Skeletal muscle satellite cell (primary cell): Measurements from ENCODE around the gene BRICD5. TPM values are rescaled to one million over a fixed set of nuclear protein-coding genes. Genes with fewer than 3 reads are reported as not detected.
A peak's percentile ranks its signal among the peaks of the same experiment; 100 is the strongest.
"Not testable (repeated sequence)": the region's sequence is repeated elsewhere in the genome, so short reads cannot be mapped to it uniquely, and the experiment has no call there.

Experiments used
- H3K27me3 ChIP-seq: 2 replicates; pipeline ENCODE4 v1.7.0; 2013; ENCODE audit warnings: low read length; ENCODE audit not compliant: control insufficient read depth, insufficient read depth
- H3K36me3 ChIP-seq: 2 replicates; pipeline ENCODE4 v1.7.0; 2013; ENCODE audit warnings: mild to moderate bottlenecking, control low read depth, low read length; ENCODE audit not compliant: insufficient read depth
- H3K4me1 ChIP-seq: 2 replicates; pipeline ENCODE4 v1.7.0; 2013; ENCODE audit warnings: low read length; ENCODE audit not compliant: control insufficient read depth, insufficient read depth
- H3K4me2 ChIP-seq: 2 replicates; pipeline ENCODE4 v1.7.0; 2013; ENCODE audit warnings: mild to moderate bottlenecking, low read length
- H3K4me3 ChIP-seq: 2 replicates; pipeline ENCODE4 v1.7.0; 2013; ENCODE audit warnings: low read length
- H3K9ac ChIP-seq: 2 replicates; pipeline ENCODE4 v1.7.0; 2013; ENCODE audit warnings: mild to moderate bottlenecking, low read depth, low read length, moderate library complexity
- H3K9me3 ChIP-seq: replicated peaks from 2 replicates; pipeline ENCODE4 v1.7.0; 2013; ENCODE audit warnings: mild to moderate bottlenecking, control low read depth, low read length
- total RNA-seq: library from RNA; depleted of rRNA; stranded (reverse); fragments of >200 nt; gene quantifications from 2 replicates; pipeline ENCODE4 v1.2.3, GENCODE V29; 2012; rRNA removed

BRICD5 gene
- total RNA-seq = 0.22 and 0.76 TPM in 2 replicates

- H3K4me1 ChIP-seq = peaks cover 32% of the 10 kb centered on the region
- peaks cover 22% of the 10 kb centered on the region for H3K36me3 ChIP-seq
- H3K9me3 ChIP-seq = no peaks in the 10 kb centered on the region
Measured at GRCh38 chr16:2210386-2211365, at the start of gene BRICD5. BRICD5 (minus strand) TSS chr16:2210863; CDS start chr16:2210833, 30 bp downstream.

GRCh38 chr16:2260250-2260649, 49.6 kb upstream of the BRICD5 start:
- H3K9me3 ChIP-seq = no peaks in the 10 kb centered on the region
- H3K9ac ChIP-seq = no peak overlapping the region
- peaks cover 87% of the 10 kb centered on the region for H3K36me3 ChIP-seq
- no peak overlapping the region for H3K4me2 ChIP-seq
- no peaks in the 10 kb centered on the region for H3K27me3 ChIP-seq
- peaks cover 25% of the 10 kb centered on the region for H3K4me1 ChIP-seq
- no peak overlapping the region for H3K4me3 ChIP-seq

More at GRCh38 chr16:2210386-2211365, at the start of gene BRICD5:
- H3K9ac ChIP-seq = no peak within 1 kb of the TSS
- no peak within 1 kb of the TSS for H3K4me3 ChIP-seq
- no peaks in the 10 kb centered on the region for H3K27me3 ChIP-seq
- no peak within 1 kb of the TSS for H3K4me2 ChIP-seq

- H3K4me3 ChIP-seq, H3K9ac ChIP-seq, H3K9me3 ChIP-seq, H3K4me2 ChIP-seq, H3K27me3 ChIP-seq: not testable (repeated sequence)
- peaks cover 81% of the 10 kb centered on the region for H3K36me3 ChIP-seq
- H3K4me1 ChIP-seq = peaks cover 11% of the 10 kb centered on the region
Measured at GRCh38 chr16:2258530-2258929, 47.9 kb upstream of the BRICD5 start.

DNA sequence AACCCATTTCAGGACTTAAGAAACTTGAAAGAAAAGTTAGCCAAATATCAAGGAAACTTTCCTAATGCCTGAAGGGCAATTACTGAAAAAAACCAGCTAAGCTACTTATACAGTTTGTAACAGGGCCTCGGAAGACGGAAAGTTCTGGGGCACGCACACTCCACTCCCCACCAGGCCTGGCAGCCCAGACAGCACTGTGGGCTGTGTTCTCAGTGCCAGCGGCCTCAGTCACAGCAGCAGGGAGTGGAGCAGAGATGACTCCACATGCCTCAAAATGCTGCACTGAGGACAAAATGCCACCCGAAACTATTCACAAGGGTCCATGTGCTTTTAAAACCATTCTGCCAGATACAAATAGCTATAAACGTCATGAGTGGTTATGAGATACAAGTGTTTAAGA, 47.1 kb upstream of the BRICD5 start:
- Histone ChIP-seq H3K4me3 (no peak overlapping the region), H3K9ac (no peak overlapping the region), H3K4me1 (peaks cover 8% of the 10 kb centered on the region), H3K9me3 (no peaks in the 10 kb centered on the region), H3K4me2 (no peak overlapping the region), H3K36me3 (peaks cover 77% of the 10 kb centered on the region), H3K27me3 (no peaks in the 10 kb centered on the region)

DNA sequence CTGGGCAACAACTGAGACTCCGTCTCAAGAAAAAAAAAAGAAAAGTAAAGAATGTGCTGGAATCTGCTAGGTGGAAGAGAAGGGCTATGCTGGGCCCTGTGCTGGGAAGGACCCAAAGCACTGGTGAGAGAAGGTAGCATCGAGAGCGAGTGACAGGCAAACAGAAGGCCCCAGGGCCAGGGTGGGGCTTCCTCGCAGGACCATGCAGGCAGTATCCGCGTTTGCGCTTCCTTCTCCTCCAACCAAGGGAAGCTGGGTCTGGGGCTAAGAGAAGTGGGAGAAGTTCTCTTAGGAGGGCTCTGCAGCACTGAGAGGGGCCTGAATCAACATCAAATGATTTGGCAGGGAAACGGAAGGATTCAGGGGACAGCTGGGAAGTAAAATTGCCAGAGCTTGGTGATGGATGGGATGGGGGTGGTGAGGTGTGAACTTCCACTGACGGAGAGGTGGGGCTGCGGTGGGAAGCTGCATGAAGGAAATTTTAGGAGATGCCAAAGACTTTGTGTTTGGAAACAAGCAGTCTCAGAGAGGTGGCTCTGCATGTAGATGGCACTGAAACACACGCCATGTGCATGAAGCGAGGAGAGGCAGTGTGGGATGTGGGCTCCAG, 46.0 kb upstream of the BRICD5 start:
- Histone ChIP-seq H3K36me3 (peaks cover 72% of the 10 kb centered on the region), H3K9me3 (no peaks in the 10 kb centered on the region), H3K9ac (no peak overlapping the region), H3K4me3 (no peak overlapping the region), H3K27me3 (no peaks in the 10 kb centered on the region), H3K4me1 (peaks cover 14% of the 10 kb centered on the region), H3K4me2 (no peak overlapping the region)

DNA sequence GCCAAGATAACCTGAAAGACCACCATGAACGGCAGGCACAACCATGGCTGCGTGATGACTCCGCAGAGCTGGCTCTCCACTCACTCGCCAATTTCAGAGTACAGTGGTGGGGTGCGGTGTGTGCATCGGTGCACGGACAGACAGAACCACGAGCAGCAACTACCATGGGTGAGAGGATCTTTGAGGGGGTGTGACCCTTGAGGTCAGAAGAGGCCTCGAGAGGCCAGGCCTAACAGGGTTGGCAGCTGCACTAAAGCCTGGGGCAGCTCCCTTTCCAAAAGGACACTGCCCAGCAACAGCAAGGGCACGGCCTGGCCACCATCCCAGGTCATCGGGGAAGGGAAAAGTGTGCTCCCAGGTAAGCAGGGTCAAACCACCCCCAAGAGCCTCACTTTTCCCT, 42.6 kb upstream of the BRICD5 start:
- Histone ChIP-seq H3K4me3 (no peak overlapping the region), H3K4me1 (peaks cover 21% of the 10 kb centered on the region), H3K36me3 (peaks cover 52% of the 10 kb centered on the region), H3K4me2 (no peak overlapping the region), H3K9ac (no peak overlapping the region), H3K9me3 (no peaks in the 10 kb centered on the region), H3K27me3 (no peaks in the 10 kb centered on the region)

GRCh38 chr16:2252806-2253148, 42.1 kb upstream of the BRICD5 start:
- no peaks in the 10 kb centered on the region for H3K9me3 ChIP-seq
- H3K27me3 ChIP-seq = no peaks in the 10 kb centered on the region
- H3K9ac ChIP-seq = no peak overlapping the region
- H3K4me3 ChIP-seq = no peak overlapping the region
- H3K4me1 ChIP-seq = peaks cover 21% of the 10 kb centered on the region
- H3K4me2 ChIP-seq = no peak overlapping the region
- H3K36me3 ChIP-seq = peaks cover 47% of the 10 kb centered on the region

DNA sequence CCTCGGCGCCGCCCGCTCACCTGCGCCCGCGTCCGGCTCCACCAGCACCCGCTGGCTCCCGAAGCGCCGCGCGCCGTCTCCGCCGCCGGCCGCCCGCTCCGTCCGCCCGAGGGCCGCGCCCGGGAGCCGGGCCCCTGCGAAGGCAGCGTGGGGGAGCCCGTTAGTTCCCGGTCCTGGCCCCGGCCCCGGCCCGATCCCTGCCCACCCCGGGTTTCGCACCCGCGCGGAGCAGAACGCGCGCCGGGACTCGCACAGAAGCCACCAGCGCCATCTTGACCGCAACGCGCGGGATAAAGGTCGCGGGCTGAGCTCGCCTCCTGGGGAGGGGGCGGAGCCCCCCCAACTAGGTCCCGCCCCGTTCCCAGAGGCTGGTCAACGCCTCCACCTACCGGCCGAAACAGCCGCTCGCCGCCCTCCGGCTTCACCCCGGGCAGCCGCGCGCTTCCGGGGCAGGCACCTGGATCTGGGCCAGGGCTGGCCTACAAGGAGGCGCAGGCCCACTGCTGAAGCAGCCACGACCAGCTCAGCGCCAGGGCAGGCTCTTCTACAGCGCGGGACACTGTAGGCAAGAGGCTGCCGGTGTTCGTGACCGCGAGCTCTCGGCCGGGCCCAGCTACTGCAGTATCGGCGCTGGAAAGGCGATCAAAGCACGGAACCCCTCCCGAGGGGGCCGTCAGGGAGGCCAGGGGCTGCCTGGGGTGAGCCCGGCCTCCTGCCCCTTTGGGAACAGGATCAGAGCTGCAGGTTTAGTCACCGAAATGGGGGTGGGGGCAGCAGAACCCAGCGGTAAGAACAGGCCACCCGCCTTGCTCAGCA, 40.8 kb upstream of the BRICD5 start, which contains the start of gene ECI1:
Gene ECI1 (minus strand): TSS at position 292 of the 816 bp plus-strand sequence. CDS start 21 bp downstream, at position 271.
- Histone ChIP-seq H3K4me1 (peaks cover 19% of the 10 kb centered on the region), H3K36me3 (peaks cover 37% of the 10 kb centered on the region), H3K9me3 (no peaks in the 10 kb centered on the region), H3K4me2 (peak within 1 kb of the TSS; percentile 75), H3K9ac (peak within 1 kb of the TSS; percentile 81), H3K27me3 (no peaks in the 10 kb centered on the region), H3K4me3 (peak within 1 kb of the TSS; percentile 76)

DNA sequence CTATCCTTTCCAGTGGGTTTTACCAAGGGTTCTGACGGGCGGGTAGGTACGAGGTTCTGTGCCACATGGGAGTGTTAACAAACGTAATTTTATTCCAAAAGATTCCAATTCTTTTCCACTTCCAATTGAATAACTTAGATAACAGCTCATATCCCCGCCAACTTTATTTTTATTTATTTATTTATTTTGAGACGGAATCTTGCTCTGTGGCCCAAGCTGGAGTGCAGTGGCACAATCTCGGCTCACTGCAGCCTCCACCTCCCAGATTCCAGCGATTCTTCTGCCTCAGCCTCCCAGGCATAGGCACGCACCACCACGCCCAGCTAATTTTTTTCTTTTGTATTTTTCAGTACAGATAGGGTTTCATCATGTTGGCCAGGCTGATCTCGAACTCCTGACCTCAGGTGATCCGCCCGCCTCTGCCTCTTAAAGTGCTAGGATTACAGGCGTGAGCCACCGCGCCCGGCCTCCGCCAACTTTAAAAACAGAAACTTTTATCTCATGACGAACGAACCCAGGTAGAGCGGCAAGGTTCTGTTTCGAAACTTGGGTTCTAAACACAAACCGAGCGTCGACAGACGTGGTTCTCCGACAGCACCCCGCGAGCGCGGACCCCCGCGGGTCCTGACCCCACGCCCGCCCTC, 40.1 kb upstream of the BRICD5 start:
- Histone ChIP-seq H3K4me1 (peaks cover 13% of the 10 kb centered on the region), H3K27me3 (no peaks in the 10 kb centered on the region), H3K9ac (peak overlapping the region; percentile 81), H3K4me3 (peak overlapping the region; percentile 76), H3K9me3 (no peaks in the 10 kb centered on the region), H3K4me2 (peak overlapping the region; percentile 75), H3K36me3 (peaks cover 37% of the 10 kb centered on the region)

GRCh38 chr16:2246301-2246885, 35.7 kb upstream of the BRICD5 start:
- no peak overlapping the region for H3K4me3 ChIP-seq

More at GRCh38 chr16:2246301-2246885, 35.7 kb upstream of the BRICD5 start:
- H3K9ac ChIP-seq = no peak overlapping the region
- no peaks in the 10 kb centered on the region for H3K27me3 ChIP-seq
- no peaks in the 10 kb centered on the region for H3K9me3 ChIP-seq
- H3K4me2 ChIP-seq = no peak overlapping the region
- H3K36me3 ChIP-seq = peaks cover 47% of the 10 kb centered on the region
- peaks cover 6% of the 10 kb centered on the region for H3K4me1 ChIP-seq
